ENCODE measurements around the gene PIEZO2.

DNA sequence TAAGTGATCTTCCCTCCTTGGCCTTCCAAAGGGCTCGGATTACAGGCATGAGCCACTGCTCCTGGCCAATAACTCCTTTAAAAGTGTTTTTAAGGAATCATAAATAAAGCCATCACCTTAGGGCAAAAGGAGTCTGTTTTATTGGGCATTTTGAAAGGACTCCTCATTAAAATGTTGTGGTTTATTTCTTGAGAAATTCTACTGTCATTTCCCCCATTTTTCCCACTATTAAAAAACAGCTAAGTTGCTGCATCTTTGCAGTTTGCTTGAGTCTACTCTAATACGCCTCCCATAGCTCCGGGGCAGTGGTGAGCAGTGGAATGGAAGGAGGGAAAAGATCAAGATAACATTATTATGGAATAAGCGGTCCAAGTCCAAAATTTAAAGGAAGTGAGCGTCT lies 293.2 kb downstream of the PIEZO2 start:
- TF ChIP-seq POLR2AphosphoS5 (IDR thresholded peaks at IDR 0.05) (no peak), EP300 (IDR thresholded peaks at IDR 0.05) (no peak)
